Panc1 (cell line): ENCODE measurements around the gene USP43. TPM values are rescaled to one million over a fixed set of nuclear protein-coding genes. Genes with fewer than 3 reads are reported as not detected.
"Not testable (repeated sequence)": the region's sequence is repeated elsewhere in the genome, so short reads cannot be mapped to it uniquely, and the experiment has no call there.

Experiments
- ATAC-seq: fragments of 200-7000 bp; cut with Tn5 transposase; 2 replicates; pipeline ENCODE4 v1.9.1; 2020; ENCODE audit warnings: mild to moderate bottlenecking, moderate library complexity
- BruUV-seq: library from RNA; stranded (reverse); fragments of 400-500 nt; replicated peaks from 2 replicates; lab custom pipeline; 2021; lab: Mats Ljungman, UMichigan
- CTCF ChIA-PET: fragments of 300-600 bp; sonication (Branson Sonifier 250); formaldehyde crosslinking; loops from one replicate; lab custom pipeline; 2022; ENCODE audit warnings: antibody characterized with exemption; lab: Charles Lee
- POLR2A ChIA-PET: fragments of 300-600 bp; sonication (Branson Sonifier 250); formaldehyde crosslinking; loops from one replicate; lab custom pipeline; 2022; ENCODE audit warnings: antibody characterized with exemption; lab: Charles Lee
- DNase-seq: peaks from one replicate; pipeline ENCODE4 v3.0.0-alpha.2; 2010; ENCODE audit warnings: low read depth, low spot score
- H3K27ac ChIP-seq: 2 replicates; pipeline ENCODE4 v1.5.1; 2011; ENCODE audit warnings: mild to moderate bottlenecking, low read length, inconsistent platforms
- H3K27me3 ChIP-seq: fragments of 200-500 bp; sonication (Bioruptor generic); 2 replicates; pipeline ENCODE4 v1.6.0; 2014; ENCODE audit warnings: low read length, inconsistent platforms; ENCODE audit not compliant: control insufficient read depth, insufficient read depth
- H3K36me3 ChIP-seq: fragments of 200-500 bp; sonication (Bioruptor generic); 2 replicates; pipeline ENCODE4 v1.5.1; 2014; ENCODE audit warnings: inconsistent platforms, mild to moderate bottlenecking, low read length, moderate library complexity; ENCODE audit not compliant: control insufficient read depth, insufficient read depth
- H3K4me1 ChIP-seq: 2 replicates; pipeline ENCODE4 v1.5.1; 2011; ENCODE audit warnings: inconsistent platforms, mild to moderate bottlenecking, low read length, moderate library complexity; ENCODE audit not compliant: control insufficient read depth, insufficient read depth
- H3K4me3 ChIP-seq, 2 experiments: 2 replicates each; pipeline ENCODE4 v1.5.1; 2011 to 2012; ENCODE audit warnings: low read depth in 2 of 2, low read length in 2 of 2, mild to moderate bottlenecking in 2 of 2, inconsistent platforms in 1 of 2, moderate library complexity in 1 of 2
- H3K9me3 ChIP-seq: fragments of 200-500 bp; sonication (Bioruptor generic); 2 replicates; pipeline ENCODE4 v1.5.1; 2014; ENCODE audit warnings: low read depth, mild to moderate bottlenecking, inconsistent platforms, low read length, moderate library complexity; ENCODE audit not compliant: control insufficient read depth, insufficient read depth
- CTCF ChIP-seq: fragments of 450-650 bp; IDR thresholded peaks from 2 replicates; pipeline ENCODE4 v1.5.1; 2017; ENCODE audit warnings: mild to moderate bottlenecking
- POLR2AphosphoS5 ChIP-seq: IDR thresholded peaks from 2 replicates; pipeline ENCODE4 v1.6.1; 2012; ENCODE audit warnings: mild to moderate bottlenecking, low read depth, low read length, moderate library complexity
- REST ChIP-seq, 2 experiments: IDR thresholded peaks; 2 replicates each; pipeline ENCODE4 v1.6.1; 2011 to 2012; ENCODE audit warnings: low read depth in 2 of 2, control low read depth in 1 of 2, low read length in 1 of 2, mild to moderate bottlenecking in 1 of 2, moderate library complexity in 1 of 2; ENCODE audit not compliant: insufficient read depth in 1 of 2
- SIN3A ChIP-seq: IDR thresholded peaks from 2 replicates; pipeline ENCODE4 v1.6.1; 2012; ENCODE audit warnings: low read depth, mild to moderate bottlenecking, low read length, moderate library complexity, borderline replicate concordance; ENCODE audit not compliant: insufficient read depth
- TCF7L2 ChIP-seq: IDR thresholded peaks from 2 replicates; pipeline ENCODE4 v1.6.1; 2011; ENCODE audit warnings: mild to moderate bottlenecking, low read depth, low read length, inconsistent platforms
- in situ Hi-C: cut with HindIII; loops from 2 replicates; pipeline ENCODE4 v1.10.0; 2016; ENCODE audit warnings: low sequenced_read_pairs, low pct_unique_long_range_greater_than_20kb
- intact Hi-C: fragments of 100-400 bp; cut with micrococcal nuclease; formaldehyde crosslinking; loops from one replicate; pipeline ENCODE4 v1.10.0; 2022; ENCODE audit not compliant: unreplicated experiment
- total RNA-seq: library from RNA; stranded (reverse); gene quantifications from one replicate; pipeline ENCODE4 v1.2.1, GENCODE V29; 2021; ENCODE audit not compliant: unreplicated experiment

The USP43 gene
- total RNA-seq, 1 experiment from 2014 or later = 7.3 TPM

GRCh38 chr17:9636501-9636900 is 8.8 kb upstream of the USP43 start:
- ATAC-seq (no peak), DNase-seq (no peak)
- Histone ChIP-seq H3K36me3 (no peaks in the 10 kb centered on the region), H3K9me3 (no peaks in the 10 kb centered on the region), H3K27ac (no peak overlapping the region), H3K4me1 (no peaks in the 10 kb centered on the region), H3K4me3 (no peak overlapping the region), H3K27me3 (no peaks in the 10 kb centered on the region)
- BruUV-seq = no TSS peak
- CTCF ChIA-PET = interaction anchor here (0.7 kb wide), 1 partner anchor 67 kb away, joined by 3 read pairs; no protein-coding TSS in a partner anchor
- TF ChIP-seq POLR2AphosphoS5 = no peak
- TF ChIP-seq REST (IDR thresholded peaks at IDR 0.05; ENCODE audit: insufficient read depth in 1 of 2, low read depth in 2 of 2, low read length in 1 of 2) = no peak
- no peak for TF ChIP-seq CTCF
- TF ChIP-seq TCF7L2 = no peak
- no peak for TF ChIP-seq SIN3A
- POLR2A ChIA-PET = no interaction called here
- in situ Hi-C loops = no loop called here
- intact Hi-C loops = no loop called here

- H3K27ac ChIP-seq, BruUV-seq, DNase-seq, H3K36me3 ChIP-seq, H3K9me3 ChIP-seq, in situ Hi-C loops, CTCF ChIA-PET, H3K4me3 ChIP-seq, ATAC-seq, intact Hi-C loops, H3K27me3 ChIP-seq, POLR2A ChIA-PET, H3K4me1 ChIP-seq: not testable (repeated sequence)
Observed at GRCh38 chr17:9640388-9640787, 4.9 kb upstream of the USP43 start.

- CTCF ChIA-PET = no interaction called here
Observed at GRCh38 chr17:9643611-9644010, 1.7 kb upstream of the USP43 start.

More at GRCh38 chr17:9643611-9644010, 1.7 kb upstream of the USP43 start:
- POLR2A ChIA-PET = no interaction called here
- ATAC-seq (no peak), DNase-seq (no peak)
- Histone ChIP-seq H3K27ac (peak overlapping the region; percentile 73), H3K4me1 (peaks cover 12% of the 10 kb centered on the region; the same call in 1 of the 2 replicates), H3K9me3 (no peaks in the 10 kb centered on the region), H3K36me3 (no peaks in the 10 kb centered on the region; the same call in 1 of the 2 replicates), H3K27me3 (no peaks in the 10 kb centered on the region), H3K4me3 (peak overlapping the region; percentile 60 to 69; a peak in 3 of 4 replicates)
- no TSS peak for BruUV-seq
- TF ChIP-seq TCF7L2 = no peak
- no peak for TF ChIP-seq SIN3A
- in situ Hi-C loops (no loop called here), intact Hi-C loops (no loop called here)
